GM19193 (cell line): ENCODE measurements around the gene ITGBL1.

Experiments used
- POLR2A ChIP-seq: IDR thresholded peaks from 4 replicates; pipeline ENCODE4 v1.6.1; 2011; ENCODE audit not compliant: insufficient read depth, insufficient read length; ENCODE audit errors: extremely low read depth

The ITGBL1 gene

GRCh38 chr13:101429733-101430132 lies 22.7 kb upstream of the ITGBL1 start:
- TF ChIP-seq POLR2A, result no peak

GRCh38 chr13:101433895-101434294 lies 18.6 kb upstream of the ITGBL1 start:
- no peak for TF ChIP-seq POLR2A

- no peak for TF ChIP-seq POLR2A
Measured at GRCh38 chr13:101434486-101434885, 18.0 kb upstream of the ITGBL1 start.

GRCh38 chr13:101447852-101448251 lies 4.6 kb upstream of the ITGBL1 start:
- no peak for TF ChIP-seq POLR2A

- no peak for TF ChIP-seq POLR2A
Measured at GRCh38 chr13:101449790-101450748, 2.4 kb upstream of the ITGBL1 start.

GRCh38 chr13:101450749-101451130 lies 1.7 kb upstream of the ITGBL1 start:
- no peak for TF ChIP-seq POLR2A

- TF ChIP-seq POLR2A, result no peak
Measured at GRCh38 chr13:101451641-101452040, 834 bp upstream of the ITGBL1 start.

GRCh38 chr13:101453784-101454201 lies 1.3 kb downstream of the ITGBL1 start:
- no peak for TF ChIP-seq POLR2A

GRCh38 chr13:101454767-101455166 lies 2.3 kb downstream of the ITGBL1 start:
- no peak for TF ChIP-seq POLR2A

GRCh38 chr13:101455863-101456262 lies 3.4 kb downstream of the ITGBL1 start:
- no peak for TF ChIP-seq POLR2A

GRCh38 chr13:101457176-101457575 lies 4.7 kb downstream of the ITGBL1 start:
- no peak for TF ChIP-seq POLR2A

GRCh38 chr13:101465877-101466276 lies 13.4 kb downstream of the ITGBL1 start:
- TF ChIP-seq POLR2A, result no peak

GRCh38 chr13:101467415-101467814 lies 14.9 kb downstream of the ITGBL1 start:
- TF ChIP-seq POLR2A, result no peak

GRCh38 chr13:101473458-101473857 lies 21.0 kb downstream of the ITGBL1 start:
- no peak for TF ChIP-seq POLR2A

- TF ChIP-seq POLR2A, result no peak
Measured at GRCh38 chr13:101474419-101474957, 22.0 kb downstream of the ITGBL1 start.

GRCh38 chr13:101475536-101475935 lies 23.1 kb downstream of the ITGBL1 start:
- no peak for TF ChIP-seq POLR2A
